Measurements from ENCODE around the gene ZSCAN31.

Gene ZSCAN31

GRCh38 chr6:28280595-28281287 lies 55.2 kb downstream of the ZSCAN31 start:
- no peaks in the 10 kb centered on the region for H3K27me3 ChIP-seq (ENCODE audit: control insufficient read depth in 1 of 2, insufficient read depth in 2 of 2, low read length in 2 of 2)
- peak overlapping the region; percentile 83 to 86 for H3K9ac ChIP-seq (ENCODE audit: low read length in 2 of 2)
- H3K4me3 ChIP-seq (ENCODE audit: low read length in 2 of 2): peak overlapping the region; percentile 64 to 88
- H3K27ac ChIP-seq (ENCODE audit: low read length): no peak overlapping the region
- no peaks in the 10 kb centered on the region for H3K9me3 ChIP-seq (ENCODE audit: control insufficient read depth in 2 of 2, low read length in 2 of 2)
- H3K36me3 ChIP-seq (ENCODE audit: control insufficient read depth in 2 of 2, insufficient read depth in 2 of 2, low read length in 2 of 2): peaks cover 28 to 29% of the 10 kb centered on the region in 2 donors
- no peaks in the 10 kb centered on the region for H3K4me1 ChIP-seq (ENCODE audit: control insufficient read depth, insufficient read depth, low read length)

DNA sequence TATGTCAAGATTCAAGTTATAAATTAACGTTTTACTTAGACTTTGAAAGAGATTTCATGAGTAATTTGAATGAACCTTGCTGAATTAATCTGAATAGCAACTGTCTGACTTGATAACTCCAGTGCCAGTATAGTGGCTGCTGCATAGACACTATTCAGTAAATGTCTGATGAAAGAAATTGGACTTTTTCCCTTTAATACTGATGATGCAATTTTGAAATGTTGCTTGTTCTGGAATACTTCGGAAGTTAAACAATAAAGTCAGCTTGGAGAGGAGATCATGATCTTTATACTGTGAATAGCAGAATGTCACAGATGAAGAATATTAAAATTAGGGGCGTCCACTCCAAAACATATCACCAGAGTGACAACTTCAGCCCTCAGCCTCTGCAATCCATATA lies 58.2 kb downstream of the ZSCAN31 start:
- Histone ChIP-seq H3K27ac (ENCODE audit: low read length) (no peak overlapping the region), H3K9me3 (ENCODE audit: control insufficient read depth in 2 of 2, low read length in 2 of 2) (no peaks in the 10 kb centered on the region), H3K4me1 (ENCODE audit: control insufficient read depth, insufficient read depth, low read length) (no peaks in the 10 kb centered on the region), H3K4me3 (ENCODE audit: low read length in 2 of 2) (no peak overlapping the region), H3K27me3 (ENCODE audit: control insufficient read depth in 1 of 2, insufficient read depth in 2 of 2, low read length in 2 of 2) (no peaks in the 10 kb centered on the region), H3K9ac (ENCODE audit: low read length in 2 of 2) (no peak overlapping the region), H3K36me3 (ENCODE audit: control insufficient read depth in 2 of 2, insufficient read depth in 2 of 2, low read length in 2 of 2) (peaks cover 31 to 39% of the 10 kb centered on the region in 2 donors)

GRCh38 chr6:28274888-28275287 lies 61.1 kb downstream of the ZSCAN31 start:
- H3K4me1 ChIP-seq (ENCODE audit: control insufficient read depth, insufficient read depth, low read length): no peaks in the 10 kb centered on the region
- H3K9me3 ChIP-seq (ENCODE audit: control insufficient read depth in 2 of 2, low read length in 2 of 2): no peaks in the 10 kb centered on the region
- H3K9ac ChIP-seq (ENCODE audit: low read length in 2 of 2): no peak overlapping the region
- H3K27ac ChIP-seq (ENCODE audit: low read length): no peak overlapping the region
- H3K27me3 ChIP-seq (ENCODE audit: control insufficient read depth in 1 of 2, insufficient read depth in 2 of 2, low read length in 2 of 2): no peaks in the 10 kb centered on the region
- H3K36me3 ChIP-seq (ENCODE audit: control insufficient read depth in 2 of 2, insufficient read depth in 2 of 2, low read length in 2 of 2): peaks cover 42 to 49% of the 10 kb centered on the region in 2 donors
- no peak overlapping the region for H3K4me3 ChIP-seq (ENCODE audit: low read length in 2 of 2)

Measured in stomach smooth muscle (tissue), 2 donors.